A673 (cell line): ENCODE measurements around the gene ROR1.

ENCODE experiments used
- CTCF ChIP-seq: fragments of 300-800, 200-600 bp; sonication (generic); conservative IDR thresholded peaks from 2 replicates; pipeline ENCODE4 v1.5.1; 2017; ENCODE audit warnings: low read depth, mild to moderate bottlenecking, antibody characterized with exemption, low read length, moderate library complexity, mixed read lengths
- EZH2 ChIP-seq: fragments of 200-600 bp; sonication (generic); IDR thresholded peaks from 2 replicates; pipeline ENCODE4 v1.6.1; 2017; ENCODE audit warnings: borderline replicate concordance, low read depth, mild to moderate bottlenecking, mixed read lengths, antibody characterized with exemption, low read length; ENCODE audit not compliant: poor library complexity, severe bottlenecking

DNA sequence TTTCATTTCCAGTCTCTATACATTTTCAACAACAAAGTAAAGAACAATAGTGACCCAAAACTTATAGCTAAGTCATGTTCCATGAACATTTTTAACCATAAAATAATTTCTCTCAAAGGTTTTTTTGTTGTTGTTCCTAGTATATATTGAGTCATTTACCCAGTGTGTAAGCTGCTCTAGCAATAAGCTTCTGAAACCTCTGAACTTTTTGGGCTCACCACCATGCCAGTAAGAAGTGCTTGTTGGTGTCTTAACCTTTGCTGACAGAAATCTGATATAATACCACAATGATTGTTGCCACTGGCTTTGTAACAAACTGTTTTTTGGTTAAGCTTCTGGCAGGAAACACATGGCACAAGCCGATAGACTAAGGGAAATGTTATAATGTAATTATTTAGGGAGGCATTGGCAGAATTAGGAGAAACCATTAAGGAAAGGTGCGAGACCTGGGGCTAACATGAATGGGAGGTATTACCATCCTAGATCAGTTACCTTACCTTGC, 377.0 kb downstream of the ROR1 start:
- TF ChIP-seq CTCF: no peak
- TF ChIP-seq EZH2: no peak
